GM12874 (cell line): ENCODE measurements around the gene LRR1.

ENCODE experiments used
- CTCF ChIP-seq: IDR thresholded peaks from 2 replicates; pipeline ENCODE4 v1.5.1; 2011; ENCODE audit warnings: low read depth, mild to moderate bottlenecking, control low read depth, low read length, moderate library complexity; ENCODE audit not compliant: insufficient read depth

The LRR1 gene

DNA sequence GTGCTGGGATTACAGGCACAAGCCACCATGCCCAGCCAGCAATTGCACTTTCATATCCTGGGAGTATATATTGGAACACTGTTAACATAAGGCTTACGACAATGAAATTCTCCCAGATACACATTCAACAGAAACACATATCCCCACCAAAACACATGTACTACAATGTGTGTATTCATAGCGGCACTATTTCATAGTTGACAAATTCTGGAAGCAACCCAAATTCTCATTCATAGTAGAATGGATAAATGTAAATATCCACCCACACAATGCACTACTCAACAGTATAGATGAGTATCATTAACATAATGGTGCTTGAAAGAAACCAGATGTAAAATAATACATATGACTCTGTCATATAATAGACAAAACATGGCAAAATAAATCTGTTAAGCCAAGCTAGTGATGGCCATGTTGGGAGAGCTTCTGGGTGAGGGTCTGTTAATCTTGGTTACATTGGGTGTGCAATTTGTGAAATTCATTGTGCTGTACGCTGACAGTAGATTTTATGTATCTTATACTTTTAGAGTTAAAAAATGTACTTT lies 38.9 kb downstream of the LRR1 start:
- TF ChIP-seq CTCF = no peak

GRCh38 chr14:49640540-49641417 lies 42.0 kb downstream of the LRR1 start:
- no peak for TF ChIP-seq CTCF

DNA sequence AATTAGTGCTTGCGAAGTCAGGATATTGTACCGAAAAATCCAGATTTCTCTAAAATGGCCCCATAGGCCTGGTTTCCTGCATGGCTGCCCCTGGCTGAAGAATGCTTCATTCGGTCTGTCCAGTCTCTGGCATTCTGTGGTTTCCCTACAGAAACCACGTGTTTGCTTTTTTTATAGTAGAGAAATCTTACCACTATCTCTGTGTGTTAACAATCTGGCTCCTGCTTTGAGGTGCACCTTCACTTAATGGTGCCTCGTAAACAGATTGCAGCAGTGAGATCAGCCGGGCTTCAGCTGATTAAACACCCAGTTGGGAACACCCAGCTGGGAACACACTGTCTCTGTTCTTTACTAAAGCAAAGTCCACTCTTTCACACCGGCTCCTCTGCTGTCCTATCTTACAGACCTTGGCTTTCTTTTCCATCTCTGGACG lies 43.0 kb downstream of the LRR1 start:
- TF ChIP-seq CTCF = no peak

DNA sequence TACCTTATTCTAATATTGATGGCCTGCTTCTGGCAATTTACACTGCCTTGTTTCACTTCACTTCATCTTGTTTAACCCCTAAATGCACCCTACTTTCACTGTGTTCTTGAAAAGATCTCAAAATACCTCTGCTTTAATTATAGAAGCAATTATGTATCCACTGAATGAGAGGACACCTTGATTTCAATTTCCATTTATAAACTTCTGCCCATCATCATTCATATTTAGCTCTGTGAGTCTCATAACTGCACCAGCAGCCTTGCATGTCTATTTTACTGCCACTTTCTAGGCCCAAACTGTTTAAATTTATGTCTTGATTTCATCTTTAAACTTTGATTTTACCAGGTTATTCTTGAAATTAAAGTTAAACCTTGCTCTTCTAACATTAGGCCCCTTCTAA lies 43.4 kb downstream of the LRR1 start:
- TF ChIP-seq CTCF = no peak

- no peak for TF ChIP-seq CTCF
Measured at GRCh38 chr14:49653508-49653907, 54.8 kb downstream of the LRR1 start.

- TF ChIP-seq CTCF = no peak
Measured at GRCh38 chr14:49654511-49654910, 55.8 kb downstream of the LRR1 start.

DNA sequence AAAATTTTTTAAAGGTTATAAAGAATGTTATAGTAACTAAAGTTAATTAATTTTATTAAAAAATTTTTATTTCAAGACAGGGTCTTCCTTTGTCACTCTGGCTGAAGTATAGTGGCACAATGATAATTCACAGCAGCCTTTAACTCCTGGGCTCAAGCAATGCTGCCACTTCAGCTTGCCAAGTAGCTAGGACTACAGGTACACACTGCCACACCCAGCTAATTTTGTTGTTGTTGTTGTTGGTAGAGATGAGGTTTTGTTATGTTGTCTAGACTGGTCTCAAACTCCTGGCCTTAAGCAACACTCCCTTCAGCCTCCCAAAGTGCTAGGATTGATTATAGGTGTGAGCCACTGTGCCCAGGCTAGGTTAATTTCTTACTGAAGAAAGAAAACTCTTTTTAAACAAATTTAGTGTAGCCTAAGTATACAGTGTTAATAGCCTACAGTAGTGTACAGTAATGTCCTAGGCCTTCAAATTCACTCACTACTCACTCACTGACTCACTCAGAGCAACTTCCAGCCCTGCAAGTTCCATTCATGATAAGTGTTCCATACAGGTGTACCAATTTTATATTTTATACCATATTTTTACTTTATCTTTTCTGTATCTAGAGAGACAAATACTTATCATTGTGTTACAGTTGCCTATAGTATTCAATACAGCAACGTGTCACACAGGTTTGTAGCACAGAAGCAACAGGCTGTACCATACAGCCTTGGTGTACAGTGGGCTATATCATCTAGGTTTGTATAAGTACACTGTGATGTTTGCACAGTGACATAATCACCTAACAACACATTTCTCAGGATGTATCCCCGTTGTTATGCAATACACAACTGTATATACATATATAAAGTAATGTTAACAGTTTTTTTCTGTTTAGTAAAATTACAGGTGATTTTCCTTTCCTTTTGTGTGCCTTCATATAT lies 61.1 kb downstream of the LRR1 start:
- no peak for TF ChIP-seq CTCF
